Endothelial cell of umbilical vein (primary cell): ENCODE data around the gene SLC35E2B. TPM values are rescaled to one million over a fixed set of nuclear protein-coding genes. Genes with fewer than 3 reads are reported as not detected.

Experiments used
- BruUV-seq: library from RNA; stranded (reverse); fragments of 400-500 nt; replicated peaks from 2 replicates; lab custom pipeline; 2021; lab: Mats Ljungman, UMichigan
- CTCF ChIA-PET: fragments of 300-600, 350-600 bp; sonication (Branson Sonifier 250); formaldehyde crosslinking; loops from one replicate; lab custom pipeline; 2021; ENCODE audit warnings: antibody characterized with exemption, inconsistent platforms; lab: Charles Lee
- POLR2A ChIA-PET: fragments of 300-600, 350-600 bp; sonication (Branson Sonifier 250); formaldehyde crosslinking; loops from one replicate; lab custom pipeline; 2021; ENCODE audit warnings: antibody characterized with exemption, inconsistent platforms; lab: Charles Lee
- DNase-seq: peaks from one replicate; pipeline ENCODE4 v3.0.0-alpha.2; 2011; ENCODE audit warnings: low read depth, low spot score
- FAIRE-seq: peaks from 2 replicates; lab custom pipeline; 2011; peaks lifted over from hg19 to GRCh38; lab: Jason Lieb, UNC
- H2AFZ ChIP-seq: 2 replicates; pipeline ENCODE4 v1.6.0; 2012; ENCODE audit warnings: low read depth, low read length, control low read depth, inconsistent platforms
- H3K27ac ChIP-seq: 2 replicates; pipeline ENCODE4 v1.5.1; 2011; ENCODE audit warnings: low read depth, mild to moderate bottlenecking, control low read depth, low read length, moderate library complexity; ENCODE audit not compliant: insufficient read depth
- H3K27me3 ChIP-seq, 2 experiments: 2 replicates each; pipeline versions ENCODE4 v1.6.0 to v1.6.1; 2011; ENCODE audit warnings: low read length in 2 of 2, mixed read lengths in 1 of 2; ENCODE audit not compliant: control insufficient read depth in 2 of 2, insufficient read depth in 2 of 2
- H3K36me3 ChIP-seq, 2 experiments: 2 replicates in 1 of 2; 3 replicates in 1 of 2; pipeline ENCODE4 v1.5.1; 2011; ENCODE audit warnings: low read length in 2 of 2, mild to moderate bottlenecking in 1 of 2, moderate library complexity in 1 of 2; ENCODE audit not compliant: control insufficient read depth in 2 of 2, insufficient read depth in 2 of 2; ENCODE audit errors: extremely low read depth in 1 of 2
- H3K4me1 ChIP-seq: 3 replicates; pipeline ENCODE4 v1.5.1; 2011; ENCODE audit warnings: mild to moderate bottlenecking, low read length; ENCODE audit not compliant: control insufficient read depth, insufficient read depth; ENCODE audit errors: extremely low read depth
- H3K4me2 ChIP-seq: 2 replicates; pipeline ENCODE4 v1.6.1; 2011; ENCODE audit warnings: low read length, control low read depth, mixed read lengths; ENCODE audit not compliant: insufficient read depth
- H3K4me3 ChIP-seq, 3 experiments: fragments of 200-600 bp in 1 of 3; sonication (generic), shearing (Covaris generic) in 1 of 3; replicated peaks in 1 of 3; 2 replicates each; pipeline ENCODE4 v1.5.1; 2011 to 2016; ENCODE audit warnings: control low read depth in 3 of 3, low read length in 3 of 3, mild to moderate bottlenecking in 2 of 3, inconsistent platforms in 1 of 3, low read depth in 1 of 3, moderate library complexity in 1 of 3; ENCODE audit not compliant: insufficient read depth in 1 of 3
- H3K79me2 ChIP-seq: 2 replicates; pipeline ENCODE4 v1.6.0; 2012; ENCODE audit warnings: low read length, inconsistent platforms; ENCODE audit not compliant: control insufficient read depth, insufficient read depth
- H3K9ac ChIP-seq: replicated peaks from 2 replicates; pipeline ENCODE3; 2011; ENCODE audit warnings: low read length, control low read depth; ENCODE audit not compliant: insufficient read depth; ENCODE audit errors: extremely low read depth
- H3K9me1 ChIP-seq: replicated peaks from 3 replicates; pipeline ENCODE4 v1.6.0; 2011; ENCODE audit warnings: mild to moderate bottlenecking, low read length; ENCODE audit not compliant: control insufficient read depth, insufficient read depth; ENCODE audit errors: extremely low read depth
- H3K9me3 ChIP-seq: replicated peaks from 2 replicates; pipeline ENCODE4 v1.5.1; 2012; ENCODE audit warnings: low read length, inconsistent platforms; ENCODE audit not compliant: control insufficient read depth, insufficient read depth
- H4K20me1 ChIP-seq: replicated peaks from 2 replicates; pipeline ENCODE3; 2011; ENCODE audit warnings: mild to moderate bottlenecking, low read length; ENCODE audit not compliant: control insufficient read depth, insufficient read depth; ENCODE audit errors: extremely low read depth
- EZH2 ChIP-seq: IDR thresholded peaks from 2 replicates; pipeline ENCODE4 v1.6.1; 2012; ENCODE audit warnings: borderline replicate concordance, low read depth, mild to moderate bottlenecking, moderate library complexity, low read length, inconsistent platforms; ENCODE audit not compliant: severe bottlenecking
- FOS ChIP-seq: IDR thresholded peaks from 2 replicates; pipeline ENCODE4 v1.6.1; 2011; ENCODE audit warnings: mild to moderate bottlenecking, low read length, moderate library complexity, borderline replicate concordance; ENCODE audit not compliant: insufficient read depth
- GATA2 ChIP-seq: IDR thresholded peaks from 2 replicates; pipeline ENCODE4 v1.7.0; 2011; ENCODE audit warnings: low read depth, mild to moderate bottlenecking, moderate library complexity, mixed read lengths, low read length; ENCODE audit not compliant: insufficient read length, insufficient read depth
- JUN ChIP-seq: IDR thresholded peaks from 2 replicates; pipeline ENCODE4 v1.6.1; 2011; ENCODE audit warnings: borderline replicate concordance, low read depth; ENCODE audit not compliant: insufficient read length, insufficient read depth
- MYC ChIP-seq: IDR thresholded peaks from one replicate; pipeline ENCODE4 v1.6.1; 2011; ENCODE audit warnings: mild to moderate bottlenecking, low read depth, low read length
- POLR2A ChIP-seq: IDR thresholded peaks from 2 replicates; pipeline ENCODE4 v1.6.1; 2012; ENCODE audit warnings: low read depth, mild to moderate bottlenecking, control low read depth, low read length
- POLR2AphosphoS5 ChIP-seq: IDR thresholded peaks from 2 replicates; pipeline ENCODE4 v1.6.1; 2012; ENCODE audit warnings: low read depth, mild to moderate bottlenecking, control low read depth, low read length, moderate library complexity; ENCODE audit not compliant: insufficient read depth
- dilution Hi-C: fragments of 300-500 bp; cut with MboI; formaldehyde crosslinking; loops from one replicate; pipeline ENCODE4 v1.15.0; 2019; ENCODE audit warnings: low sequenced_read_pairs; ENCODE audit not compliant: extremely low pct_ligation_motif_present
- intact Hi-C: fragments of 100-400 bp; cut with micrococcal nuclease; formaldehyde crosslinking; loops from one replicate; pipeline ENCODE4 v1.10.0; 2022
- polyA plus RNA-seq, 4 experiments: library from polyadenylated mRNA; depleted of rRNA in 3 of 4; stranded (reverse) in 3 of 4; unstranded in 1 of 4; fragments of >200 nt; gene quantifications; 2 replicates each; pipeline versions ENCODE4 v1.2.1 to v1.2.3, GENCODE V29; 2011 to 2012; ENCODE audit warnings: missing spikeins in 1 of 4
- total RNA-seq: library from RNA; stranded (reverse); gene quantifications from 2 replicates; pipeline ENCODE4 v1.2.3, GENCODE V29; 2021
- TF ChIP-seq, protein P1 (sequence below), 2 donors: IDR thresholded peaks; 1 replicate in 1 of 2; 2 replicates in 1 of 2; pipeline ENCODE4 v1.5.1; 2011; ENCODE audit warnings: low read length in 2 of 2, mild to moderate bottlenecking in 2 of 2, moderate library complexity in 2 of 2, control low read depth in 1 of 2, inconsistent platforms in 1 of 2, low read depth in 1 of 2; ENCODE audit not compliant: insufficient read depth in 1 of 2; ENCODE audit errors: extremely low read depth in 1 of 2
- TF ChIP-seq, protein P2 (sequence below): IDR thresholded peaks from 2 replicates; pipeline ENCODE4 v1.6.1; 2011; ENCODE audit not compliant: insufficient read depth, insufficient read length

SLC35E2B gene
- total and polyA plus RNA-seq, 2 donors (not counting 3 experiments of a cell fraction or from before 2014, with no cell fraction given), result 28.0 to 51.2 TPM

- Histone ChIP-seq H3K27me3 (no peaks in the 10 kb centered on the region), H3K9ac (no peak overlapping the region), H3K27ac (no peak overlapping the region), H3K79me2 (no peaks in the 10 kb centered on the region), H3K4me3 (no peak overlapping the region), H4K20me1 (no peaks in the 10 kb centered on the region), H2AFZ (no peak overlapping the region), H3K9me1 (no peaks in the 10 kb centered on the region), H3K9me3 (no peaks in the 10 kb centered on the region), H3K4me2 (no peak overlapping the region), H3K36me3 (peaks cover 0 to 19% of the 10 kb centered on the region in 2 experiments), H3K4me1 (no peaks in the 10 kb centered on the region)
- no peak for FAIRE-seq
- intact Hi-C loops (no loop called here), dilution Hi-C loops (no loop called here)
- TF ChIP-seq, protein P1, sequence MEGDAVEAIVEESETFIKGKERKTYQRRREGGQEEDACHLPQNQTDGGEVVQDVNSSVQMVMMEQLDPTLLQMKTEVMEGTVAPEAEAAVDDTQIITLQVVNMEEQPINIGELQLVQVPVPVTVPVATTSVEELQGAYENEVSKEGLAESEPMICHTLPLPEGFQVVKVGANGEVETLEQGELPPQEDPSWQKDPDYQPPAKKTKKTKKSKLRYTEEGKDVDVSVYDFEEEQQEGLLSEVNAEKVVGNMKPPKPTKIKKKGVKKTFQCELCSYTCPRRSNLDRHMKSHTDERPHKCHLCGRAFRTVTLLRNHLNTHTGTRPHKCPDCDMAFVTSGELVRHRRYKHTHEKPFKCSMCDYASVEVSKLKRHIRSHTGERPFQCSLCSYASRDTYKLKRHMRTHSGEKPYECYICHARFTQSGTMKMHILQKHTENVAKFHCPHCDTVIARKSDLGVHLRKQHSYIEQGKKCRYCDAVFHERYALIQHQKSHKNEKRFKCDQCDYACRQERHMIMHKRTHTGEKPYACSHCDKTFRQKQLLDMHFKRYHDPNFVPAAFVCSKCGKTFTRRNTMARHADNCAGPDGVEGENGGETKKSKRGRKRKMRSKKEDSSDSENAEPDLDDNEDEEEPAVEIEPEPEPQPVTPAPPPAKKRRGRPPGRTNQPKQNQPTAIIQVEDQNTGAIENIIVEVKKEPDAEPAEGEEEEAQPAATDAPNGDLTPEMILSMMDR (IDR thresholded peaks at IDR 0.05; ENCODE audit: extremely low read depth in 1 of 2, insufficient read depth in 1 of 2, low read depth in 1 of 2, low read length in 2 of 2), result no peak
- TF ChIP-seq, protein P2, sequence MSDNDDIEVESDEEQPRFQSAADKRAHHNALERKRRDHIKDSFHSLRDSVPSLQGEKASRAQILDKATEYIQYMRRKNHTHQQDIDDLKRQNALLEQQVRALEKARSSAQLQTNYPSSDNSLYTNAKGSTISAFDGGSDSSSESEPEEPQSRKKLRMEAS, result no peak
- TF ChIP-seq JUN (no peak), POLR2A (no peak), FOS (no peak), MYC (no peak), POLR2AphosphoS5 (no peak), GATA2 (no peak), EZH2 (no peak)
- no peak for DNase-seq
- ChIA-PET POLR2A (no interaction called here), CTCF (no interaction called here)
- BruUV-seq, result no TSS peak
Observed at GRCh38 chr1:1672181-1672965, 20.2 kb downstream of the SLC35E2B start.
